GM19397 (cell line): ENCODE results near the gene TRIO.
"Not testable (repeated sequence)": the region's sequence is repeated elsewhere in the genome, so short reads cannot be mapped to it uniquely, and the experiment has no call there.

Experiments used
- ATAC-seq: cut with Tn5 transposase; IDR thresholded peaks from one replicate; pipeline ENCODE4 v1.9.1; 2021; ENCODE audit warnings: mild to moderate bottlenecking, moderate library complexity; ENCODE audit not compliant: unreplicated experiment

Gene TRIO

GRCh38 chr5:14142827-14143545, at the start of gene TRIO:
TSS of gene TRIO (plus strand) at chr5:14143342. CDS start at chr5:14143726, 384 bp downstream.
- peak; percentile 49 for ATAC-seq

GRCh38 chr5:14097380-14097779, 45.8 kb upstream of the TRIO start:
- not testable (repeated sequence) for ATAC-seq

GRCh38 chr5:14097998-14098471, 45.1 kb upstream of the TRIO start:
- no peak for ATAC-seq

GRCh38 chr5:14100281-14100680, 42.9 kb upstream of the TRIO start:
- ATAC-seq, result no peak

GRCh38 chr5:14101922-14102321, 41.2 kb upstream of the TRIO start:
- no peak for ATAC-seq

GRCh38 chr5:14102666-14103065, 40.5 kb upstream of the TRIO start:
- ATAC-seq, result no peak

GRCh38 chr5:14105718-14106410, 37.3 kb upstream of the TRIO start:
- ATAC-seq, result no peak

GRCh38 chr5:14107536-14107935, 35.6 kb upstream of the TRIO start:
- no peak for ATAC-seq

GRCh38 chr5:14108170-14108996, 34.8 kb upstream of the TRIO start:
- ATAC-seq, result peak; percentile 69

- peak; percentile 86 for ATAC-seq
Measured at GRCh38 chr5:14109041-14109747, 33.9 kb upstream of the TRIO start.

GRCh38 chr5:14109771-14110170, 33.4 kb upstream of the TRIO start:
- ATAC-seq, result no peak

- no peak for ATAC-seq
Measured at GRCh38 chr5:14110196-14110595, 32.9 kb upstream of the TRIO start.

GRCh38 chr5:14110680-14111079, 32.5 kb upstream of the TRIO start:
- no peak for ATAC-seq

- ATAC-seq, result no peak
Measured at GRCh38 chr5:14112998-14113652, 30.0 kb upstream of the TRIO start.

- no peak for ATAC-seq
Measured at GRCh38 chr5:14114615-14115251, 28.4 kb upstream of the TRIO start.

GRCh38 chr5:14115323-14115895, 27.7 kb upstream of the TRIO start:
- ATAC-seq, result no peak

GRCh38 chr5:14118551-14119320, 24.4 kb upstream of the TRIO start:
- ATAC-seq, result no peak

- no peak for ATAC-seq
Measured at GRCh38 chr5:14120176-14120575, 23.0 kb upstream of the TRIO start.

GRCh38 chr5:14121552-14121951, 21.6 kb upstream of the TRIO start:
- ATAC-seq, result no peak
